Liver (tissue), 9 donors: ENCODE results near the gene GDF9. TPM values are rescaled to one million over a fixed set of nuclear protein-coding genes. Genes with fewer than 3 reads are reported as not detected.
A peak's percentile ranks its signal among the peaks of the same experiment; 100 is the strongest.

ENCODE experiments used
- DNase-seq: peaks from one replicate; pipeline ENCODE4 v3.0.0-alpha.2; 2017; ENCODE audit warnings: low spot score
- H3K27ac ChIP-seq, 2 donors: one replicate each; pipeline ENCODE4 v1.7.0; 2013; ENCODE audit warnings: inconsistent platforms in 2 of 2, low read length in 2 of 2, control low read depth in 1 of 2, low read depth in 1 of 2, mild to moderate bottlenecking in 1 of 2
- H3K27me3 ChIP-seq, 4 donors: one replicate each; pipeline versions ENCODE4 v1.6.1 to v1.7.0; 2013; ENCODE audit warnings: low read length in 3 of 4, inconsistent platforms in 1 of 4, mild to moderate bottlenecking in 1 of 4, moderate library complexity in 1 of 4; ENCODE audit not compliant: control insufficient read depth in 4 of 4, insufficient read depth in 4 of 4
- H3K36me3 ChIP-seq, 4 donors: one replicate each; pipeline versions ENCODE4 v1.6.1 to v1.7.0; 2013; ENCODE audit warnings: low read length in 3 of 4, mild to moderate bottlenecking in 3 of 4, low read depth in 1 of 4, moderate library complexity in 1 of 4; ENCODE audit not compliant: control insufficient read depth in 4 of 4, insufficient read depth in 3 of 4
- H3K4me1 ChIP-seq, 4 donors: one replicate each; pipeline versions ENCODE4 v1.6.1 to v1.7.0; 2013; ENCODE audit warnings: low read length in 3 of 4, mild to moderate bottlenecking in 3 of 4, moderate library complexity in 1 of 4; ENCODE audit not compliant: control insufficient read depth in 4 of 4, insufficient read depth in 4 of 4
- H3K4me3 ChIP-seq, 3 donors: one replicate each; pipeline versions ENCODE4 v1.6.1 to v1.7.0; 2013; ENCODE audit warnings: low read length in 3 of 3, control low read depth in 1 of 3, low read depth in 1 of 3, mild to moderate bottlenecking in 1 of 3
- H3K9ac ChIP-seq, 2 donors: one replicate each; pipeline ENCODE4 v1.7.0; 2013; ENCODE audit warnings: low read length in 2 of 2, mild to moderate bottlenecking in 2 of 2, moderate library complexity in 2 of 2, control low read depth in 1 of 2, low read depth in 1 of 2
- H3K9me3 ChIP-seq, 4 donors: one replicate each; pipeline versions ENCODE4 v1.6.1 to v1.7.0; 2013; ENCODE audit warnings: low read length in 3 of 4; ENCODE audit not compliant: control insufficient read depth in 4 of 4
- EGR1 ChIP-seq, 2 donors: IDR thresholded peaks; 2 replicates each; pipeline ENCODE4 v1.6.1; 2016 to 2018; ENCODE audit warnings: antibody characterized with exemption in 2 of 2, low read depth in 2 of 2
- FOXA1 ChIP-seq: IDR thresholded peaks from 2 replicates; pipeline ENCODE4 v1.6.1; 2016; ENCODE audit warnings: antibody characterized with exemption
- GABPA ChIP-seq, 2 donors: IDR thresholded peaks in 1 of 2; conservative IDR thresholded peaks in 1 of 2; 2 replicates each; pipeline ENCODE4 v1.6.1; 2016; ENCODE audit warnings: antibody characterized with exemption in 2 of 2, mild to moderate bottlenecking in 1 of 2, moderate library complexity in 1 of 2
- HNF4G ChIP-seq: IDR thresholded peaks from 2 replicates; pipeline ENCODE4 v1.6.1; 2016; ENCODE audit warnings: antibody characterized with exemption
- JUND ChIP-seq, 2 donors: IDR thresholded peaks; 2 replicates each; pipeline ENCODE4 v1.6.1; 2016; ENCODE audit warnings: antibody characterized with exemption in 2 of 2
- NR2F2 ChIP-seq: IDR thresholded peaks from 2 replicates; pipeline ENCODE4 v1.6.1; 2016; ENCODE audit warnings: antibody characterized with exemption
- RXRA ChIP-seq, 2 donors: IDR thresholded peaks; 2 replicates each; pipeline ENCODE4 v1.6.1; 2017 to 2018; ENCODE audit warnings: antibody characterized with exemption in 2 of 2, mild to moderate bottlenecking in 1 of 2
- SP1 ChIP-seq: IDR thresholded peaks from 2 replicates; pipeline ENCODE4 v1.6.1; 2018; ENCODE audit warnings: antibody characterized with exemption, mild to moderate bottlenecking
- TAF1 ChIP-seq: conservative IDR thresholded peaks from 2 replicates; pipeline ENCODE4 v1.6.1; 2016; ENCODE audit warnings: antibody characterized with exemption, mild to moderate bottlenecking
- WGBS: extraction: QIAGEN DNeasy Blood & Tissue Kit; methylation state at CpG from one replicate; pipeline ENCODE4 v1.1.7; 2013; 5-methylcytosine and 5-hydroxymethylcytosine counted together
- polyA plus RNA-seq, 2 donors: library from polyadenylated mRNA; stranded (reverse) in 1 of 2; unstranded in 1 of 2; fragments of 200-250 nt in 1 of 2; fragments of >200 nt in 1 of 2; fragmentation: Nextera tagmentation in 1 of 2; extraction: Ambion mirVana in 1 of 2; gene quantifications; one replicate each; pipeline versions ENCODE4 v1.2.1 to v1.2.3, GENCODE V29; 2013 to 2015
- total RNA-seq, 2 donors: library from RNA; depleted of rRNA; stranded (reverse); fragments of >200 nt; gene quantifications; one replicate each; pipeline ENCODE4 v1.2.3, GENCODE V29; 2014
- TF ChIP-seq, protein P1 (sequence below): IDR thresholded peaks from 2 replicates; pipeline ENCODE4 v1.6.1; 2016; ENCODE audit warnings: antibody characterized with exemption
- TF ChIP-seq, protein P2 (sequence below): fragments of 150-350 bp; IDR thresholded peaks from 2 replicates; pipeline ENCODE4 v1.5.1; 2017; ENCODE audit warnings: improper control_type of control experiment, low read depth, low read length; ENCODE audit not compliant: missing input control
- TF ChIP-seq, protein P3 (sequence below): IDR thresholded peaks from 2 replicates; pipeline ENCODE4 v1.6.1; 2016; ENCODE audit warnings: antibody characterized with exemption
- TF ChIP-seq, protein P4 (sequence below): IDR thresholded peaks from 2 replicates; pipeline ENCODE4 v1.6.1; 2016; ENCODE audit warnings: antibody characterized with exemption, mild to moderate bottlenecking
- donor health status: healthy.
- donor health status: healthy.
- donor health status: healthy.
- donor health status: healthy.
- donor health status: healthy.

The GDF9 gene
- total and polyA plus RNA-seq, 4 donors: 0.08 to 0.10 (median 0.08) TPM; not detected in 1

DNA sequence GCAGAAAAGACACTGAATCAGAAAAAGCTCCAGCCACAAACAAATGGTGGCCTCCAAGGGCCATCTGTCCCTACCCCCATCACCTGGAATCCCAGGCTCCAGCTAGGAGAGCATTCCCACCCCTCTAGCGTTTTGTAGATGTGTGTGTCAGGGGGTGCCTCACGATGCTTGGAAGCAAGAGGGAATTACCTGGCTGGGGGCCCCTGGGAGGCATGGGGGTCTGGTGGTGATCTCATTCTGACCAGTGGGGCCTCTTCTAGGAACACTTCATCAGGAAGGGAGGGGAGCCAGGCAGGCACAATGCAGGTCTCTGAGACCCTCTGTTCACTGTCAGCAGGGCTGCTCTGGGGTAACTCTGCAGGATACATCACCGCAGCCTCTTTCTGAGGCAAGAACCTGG, 41.8 kb downstream of the GDF9 start:
- WGBS: 93% methylated on average over 3 of the region's 3 CpGs
- TF ChIP-seq, protein P1, sequence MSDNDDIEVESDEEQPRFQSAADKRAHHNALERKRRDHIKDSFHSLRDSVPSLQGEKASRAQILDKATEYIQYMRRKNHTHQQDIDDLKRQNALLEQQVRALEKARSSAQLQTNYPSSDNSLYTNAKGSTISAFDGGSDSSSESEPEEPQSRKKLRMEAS: no peak
- TF ChIP-seq JUND (IDR thresholded peaks at IDR 0.05): no peak
- no peak for TF ChIP-seq NR2F2
- TF ChIP-seq FOXA1: no peak
- TF ChIP-seq GABPA (IDR thresholded peaks at IDR 0.05 in 1 of 2, conservative IDR thresholded peaks at IDR 0.05 in 1 of 2): no peak
- Histone ChIP-seq H3K27ac (no peak overlapping the region), H3K36me3 (peaks cover 11 to 22% (median 18%) of the 10 kb centered on the region in 4 donors), H3K9me3 (no peaks in the 10 kb centered on the region), H3K27me3 (no peaks in the 10 kb centered on the region), H3K4me1 (peaks cover 4 to 39% (median 27%) of the 10 kb centered on the region in 4 donors), H3K4me3 (no peak overlapping the region), H3K9ac (no peak overlapping the region)
- DNase-seq: no peak

DNA sequence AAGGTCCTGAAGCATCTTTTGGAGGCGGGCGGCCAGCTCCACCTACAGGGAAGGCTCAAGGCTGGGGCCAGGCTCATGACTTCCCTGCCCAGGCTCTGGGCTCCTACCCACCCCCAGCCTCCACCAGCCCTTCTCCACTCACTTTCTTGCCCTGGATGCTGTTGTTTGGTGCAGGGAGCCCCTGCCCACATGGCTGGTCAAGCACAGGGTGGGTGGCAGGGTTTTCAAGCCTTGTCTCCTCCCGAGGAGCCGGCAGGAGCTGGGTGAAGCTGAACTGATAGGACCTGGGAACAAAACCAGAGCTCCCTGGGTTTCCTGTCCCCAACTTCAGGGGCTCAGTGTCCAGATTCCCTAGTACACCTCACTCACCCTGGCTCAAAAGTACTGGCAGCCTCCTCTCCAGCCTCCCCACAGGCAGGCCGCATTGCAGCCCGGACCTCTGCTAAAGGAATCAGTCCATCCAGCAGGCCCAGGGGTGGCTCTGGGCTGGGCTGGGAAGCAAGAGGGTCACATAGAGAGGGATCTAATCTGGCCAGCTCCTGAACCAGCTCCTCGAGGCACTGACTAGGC, 42.7 kb downstream of the GDF9 start:
- Histone ChIP-seq H3K4me1 (peaks cover 4 to 32% (median 22%) of the 10 kb centered on the region in 4 donors), H3K4me3 (no peak overlapping the region), H3K9ac (no peak overlapping the region), H3K36me3 (peaks cover 11 to 22% (median 18%) of the 10 kb centered on the region in 4 donors), H3K27ac (peak overlapping the region in 1 of 2 donors; percentile 16), H3K9me3 (no peaks in the 10 kb centered on the region), H3K27me3 (no peaks in the 10 kb centered on the region)
- DNase-seq: no peak
- WGBS: 94% methylated on average over 7 of the region's 7 CpGs
- TF ChIP-seq, protein P2, sequence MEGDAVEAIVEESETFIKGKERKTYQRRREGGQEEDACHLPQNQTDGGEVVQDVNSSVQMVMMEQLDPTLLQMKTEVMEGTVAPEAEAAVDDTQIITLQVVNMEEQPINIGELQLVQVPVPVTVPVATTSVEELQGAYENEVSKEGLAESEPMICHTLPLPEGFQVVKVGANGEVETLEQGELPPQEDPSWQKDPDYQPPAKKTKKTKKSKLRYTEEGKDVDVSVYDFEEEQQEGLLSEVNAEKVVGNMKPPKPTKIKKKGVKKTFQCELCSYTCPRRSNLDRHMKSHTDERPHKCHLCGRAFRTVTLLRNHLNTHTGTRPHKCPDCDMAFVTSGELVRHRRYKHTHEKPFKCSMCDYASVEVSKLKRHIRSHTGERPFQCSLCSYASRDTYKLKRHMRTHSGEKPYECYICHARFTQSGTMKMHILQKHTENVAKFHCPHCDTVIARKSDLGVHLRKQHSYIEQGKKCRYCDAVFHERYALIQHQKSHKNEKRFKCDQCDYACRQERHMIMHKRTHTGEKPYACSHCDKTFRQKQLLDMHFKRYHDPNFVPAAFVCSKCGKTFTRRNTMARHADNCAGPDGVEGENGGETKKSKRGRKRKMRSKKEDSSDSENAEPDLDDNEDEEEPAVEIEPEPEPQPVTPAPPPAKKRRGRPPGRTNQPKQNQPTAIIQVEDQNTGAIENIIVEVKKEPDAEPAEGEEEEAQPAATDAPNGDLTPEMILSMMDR: no peak
- TF ChIP-seq EGR1 (IDR thresholded peaks at IDR 0.05; ENCODE audit: low read depth in 2 of 2): no peak
- no peak for TF ChIP-seq TAF1
- no peak for TF ChIP-seq SP1
- no peak for TF ChIP-seq FOXA1
- TF ChIP-seq, protein P3, sequence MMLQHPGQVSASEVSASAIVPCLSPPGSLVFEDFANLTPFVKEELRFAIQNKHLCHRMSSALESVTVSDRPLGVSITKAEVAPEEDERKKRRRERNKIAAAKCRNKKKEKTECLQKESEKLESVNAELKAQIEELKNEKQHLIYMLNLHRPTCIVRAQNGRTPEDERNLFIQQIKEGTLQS: no peak
- TF ChIP-seq, protein P1: no peak
- TF ChIP-seq RXRA (IDR thresholded peaks at IDR 0.05): no peak
- no peak for TF ChIP-seq NR2F2
- TF ChIP-seq HNF4G: no peak
- TF ChIP-seq, protein P4, sequence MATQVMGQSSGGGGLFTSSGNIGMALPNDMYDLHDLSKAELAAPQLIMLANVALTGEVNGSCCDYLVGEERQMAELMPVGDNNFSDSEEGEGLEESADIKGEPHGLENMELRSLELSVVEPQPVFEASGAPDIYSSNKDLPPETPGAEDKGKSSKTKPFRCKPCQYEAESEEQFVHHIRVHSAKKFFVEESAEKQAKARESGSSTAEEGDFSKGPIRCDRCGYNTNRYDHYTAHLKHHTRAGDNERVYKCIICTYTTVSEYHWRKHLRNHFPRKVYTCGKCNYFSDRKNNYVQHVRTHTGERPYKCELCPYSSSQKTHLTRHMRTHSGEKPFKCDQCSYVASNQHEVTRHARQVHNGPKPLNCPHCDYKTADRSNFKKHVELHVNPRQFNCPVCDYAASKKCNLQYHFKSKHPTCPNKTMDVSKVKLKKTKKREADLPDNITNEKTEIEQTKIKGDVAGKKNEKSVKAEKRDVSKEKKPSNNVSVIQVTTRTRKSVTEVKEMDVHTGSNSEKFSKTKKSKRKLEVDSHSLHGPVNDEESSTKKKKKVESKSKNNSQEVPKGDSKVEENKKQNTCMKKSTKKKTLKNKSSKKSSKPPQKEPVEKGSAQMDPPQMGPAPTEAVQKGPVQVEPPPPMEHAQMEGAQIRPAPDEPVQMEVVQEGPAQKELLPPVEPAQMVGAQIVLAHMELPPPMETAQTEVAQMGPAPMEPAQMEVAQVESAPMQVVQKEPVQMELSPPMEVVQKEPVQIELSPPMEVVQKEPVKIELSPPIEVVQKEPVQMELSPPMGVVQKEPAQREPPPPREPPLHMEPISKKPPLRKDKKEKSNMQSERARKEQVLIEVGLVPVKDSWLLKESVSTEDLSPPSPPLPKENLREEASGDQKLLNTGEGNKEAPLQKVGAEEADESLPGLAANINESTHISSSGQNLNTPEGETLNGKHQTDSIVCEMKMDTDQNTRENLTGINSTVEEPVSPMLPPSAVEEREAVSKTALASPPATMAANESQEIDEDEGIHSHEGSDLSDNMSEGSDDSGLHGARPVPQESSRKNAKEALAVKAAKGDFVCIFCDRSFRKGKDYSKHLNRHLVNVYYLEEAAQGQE: no peak
